Erythroblast (primary cell): ENCODE results near the gene B9D1.

Source experiments
- DNase-seq, 2 experiments: peaks; one replicate each; lab custom pipeline; 2025; lab: John Stamatoyannopoulos, UW
- GATA1 ChIP-seq: IDR thresholded peaks from 2 replicates; pipeline ENCODE4 v1.6.1; 2011; ENCODE audit warnings: low read depth, mild to moderate bottlenecking, control low read depth, low read length, moderate library complexity
- POLR2A ChIP-seq: IDR thresholded peaks from 2 replicates; pipeline ENCODE4 v1.6.1; 2011; ENCODE audit warnings: mild to moderate bottlenecking, low read length

The B9D1 gene

GRCh38 chr17:19386051-19386929 lies 23.8 kb upstream of the B9D1 start:
- peak in 1 of 2 experiments; percentile 60 for DNase-seq
- TF ChIP-seq POLR2A: no peak
- no peak for TF ChIP-seq GATA1

GRCh38 chr17:19385521-19385983 lies 23.0 kb upstream of the B9D1 start:
- TF ChIP-seq POLR2A (no peak), GATA1 (no peak)
- DNase-seq: no peak

DNA sequence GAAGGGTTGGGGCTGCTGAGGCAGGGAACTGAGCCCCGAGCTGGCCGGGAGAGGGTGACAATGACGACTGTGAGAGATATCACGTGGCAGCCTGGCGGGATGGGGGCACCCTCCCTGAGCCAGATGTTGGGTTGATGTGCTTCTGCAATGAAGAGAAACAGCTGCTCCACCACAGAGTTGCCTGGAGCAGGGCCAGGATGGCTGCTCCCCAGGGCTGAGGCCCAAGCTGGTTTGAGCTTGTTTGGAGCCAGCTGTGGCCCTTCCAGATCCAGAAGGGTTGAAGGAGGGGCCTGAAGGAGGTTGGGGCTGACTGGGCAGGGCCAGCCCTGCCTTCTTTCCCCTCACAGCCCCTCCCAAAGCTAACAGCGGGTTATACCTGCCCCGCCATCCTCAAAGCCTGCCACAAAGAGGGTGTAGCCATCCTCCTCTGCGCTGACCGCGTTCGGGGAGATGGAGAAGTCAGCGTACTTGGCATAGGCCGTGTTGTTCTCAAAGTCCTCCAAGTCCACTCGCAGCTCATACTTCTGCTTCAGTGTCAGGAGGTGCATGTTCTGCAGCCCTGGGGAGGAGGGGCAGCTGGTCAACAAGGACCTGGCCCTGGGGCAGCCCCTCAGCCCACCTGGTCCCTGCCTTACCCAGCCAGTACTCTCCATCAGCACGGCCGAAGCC lies 22.3 kb upstream of the B9D1 start:
- DNase-seq: peak; percentile 95 to 96
- no peak for TF ChIP-seq GATA1
- no peak for TF ChIP-seq POLR2A

DNA sequence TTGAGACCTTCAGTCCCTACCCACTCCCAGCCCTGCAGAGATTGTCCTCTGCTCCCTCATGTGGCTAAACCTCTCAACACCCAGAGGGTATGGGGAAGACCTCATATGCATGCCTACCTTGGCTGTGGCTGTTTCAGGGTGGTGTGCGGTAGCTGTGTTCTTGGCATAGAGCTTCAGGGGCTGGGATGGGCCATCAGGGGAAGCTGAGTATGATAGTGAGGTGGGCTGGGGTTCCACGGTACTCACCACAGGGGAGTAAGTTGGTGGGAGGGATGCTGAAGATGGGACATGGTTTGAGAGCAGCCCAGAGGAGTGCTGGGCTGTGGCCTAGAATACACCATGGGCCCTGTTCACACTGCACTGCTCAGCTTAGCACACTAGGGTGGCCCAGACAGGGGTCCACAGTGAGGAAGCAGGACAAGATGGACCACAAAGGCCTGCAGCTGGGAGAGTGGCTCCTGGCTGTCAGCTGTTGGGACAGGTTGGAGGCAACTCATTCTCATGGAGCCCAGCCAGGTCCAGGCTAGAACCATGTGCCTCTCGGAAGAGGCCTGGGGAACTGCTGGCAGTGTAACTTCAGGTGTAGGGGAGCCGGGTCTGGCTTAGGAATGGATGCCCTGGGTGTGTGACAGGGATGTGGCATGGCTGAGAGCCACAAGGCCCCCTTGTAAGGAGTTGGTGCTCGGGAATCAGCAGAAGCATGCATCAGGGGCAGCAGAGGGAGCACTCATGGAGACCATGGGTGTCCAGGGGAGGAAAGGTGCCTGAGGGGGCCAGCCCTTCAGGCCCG lies 21.4 kb upstream of the B9D1 start:
- DNase-seq: peak in 1 of 2 experiments; percentile 55
- TF ChIP-seq POLR2A: no peak
- no peak for TF ChIP-seq GATA1

DNA sequence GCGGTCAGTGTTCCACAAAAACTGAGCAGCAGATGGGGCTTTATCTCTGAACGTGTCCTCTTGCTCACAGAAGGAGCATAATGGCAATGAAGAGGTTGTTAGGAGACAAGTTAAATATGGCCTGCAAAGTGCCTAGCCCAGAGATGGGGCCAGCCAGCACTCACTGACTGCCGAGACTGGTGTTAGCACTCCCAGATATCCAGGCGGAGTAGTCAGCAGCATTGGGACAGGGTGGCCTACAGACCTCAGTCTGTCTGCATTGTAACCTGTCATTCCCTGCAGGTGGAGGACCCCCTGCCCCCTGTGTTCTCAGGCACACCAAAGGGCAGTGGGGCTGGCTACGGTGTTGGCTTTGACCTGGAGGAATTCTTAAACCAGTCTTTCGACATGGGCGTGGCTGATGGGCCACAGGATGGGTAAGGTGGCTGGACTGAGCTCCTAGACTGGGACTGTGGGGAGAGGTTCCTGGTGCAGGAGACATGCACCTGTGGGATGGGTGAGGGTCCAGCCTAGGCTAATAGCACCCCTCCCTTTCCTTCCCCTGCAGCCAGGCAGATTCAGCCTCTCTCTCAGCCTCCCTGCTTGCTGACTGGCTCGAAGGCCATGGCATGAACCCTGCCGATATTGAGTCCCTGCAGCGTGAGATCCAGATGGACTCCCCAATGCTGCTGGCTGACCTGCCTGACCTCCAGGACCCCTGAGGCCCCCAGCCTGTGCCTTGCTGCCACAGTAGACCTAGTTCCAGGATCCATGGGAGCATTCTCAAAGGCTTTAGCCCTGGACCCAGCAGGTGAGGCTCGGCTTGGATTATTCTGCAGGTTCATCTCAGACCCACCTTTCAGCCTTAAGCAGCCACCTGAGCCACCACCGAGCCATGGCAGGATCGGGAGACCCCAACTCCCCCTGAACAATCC lies 20.3 kb upstream of the B9D1 start:
- no peak for TF ChIP-seq GATA1
- no peak for TF ChIP-seq POLR2A
- DNase-seq: no peak

- TF ChIP-seq GATA1 (no peak), POLR2A (no peak)
- no peak for DNase-seq
These were observed 19.4 kb upstream of the B9D1 start for GRCh38 chr17:19381741-19382444.

- TF ChIP-seq POLR2A (no peak), GATA1 (no peak)
- no peak for DNase-seq
These were observed 18.8 kb upstream of the B9D1 start for GRCh38 chr17:19381361-19381740.

DNA sequence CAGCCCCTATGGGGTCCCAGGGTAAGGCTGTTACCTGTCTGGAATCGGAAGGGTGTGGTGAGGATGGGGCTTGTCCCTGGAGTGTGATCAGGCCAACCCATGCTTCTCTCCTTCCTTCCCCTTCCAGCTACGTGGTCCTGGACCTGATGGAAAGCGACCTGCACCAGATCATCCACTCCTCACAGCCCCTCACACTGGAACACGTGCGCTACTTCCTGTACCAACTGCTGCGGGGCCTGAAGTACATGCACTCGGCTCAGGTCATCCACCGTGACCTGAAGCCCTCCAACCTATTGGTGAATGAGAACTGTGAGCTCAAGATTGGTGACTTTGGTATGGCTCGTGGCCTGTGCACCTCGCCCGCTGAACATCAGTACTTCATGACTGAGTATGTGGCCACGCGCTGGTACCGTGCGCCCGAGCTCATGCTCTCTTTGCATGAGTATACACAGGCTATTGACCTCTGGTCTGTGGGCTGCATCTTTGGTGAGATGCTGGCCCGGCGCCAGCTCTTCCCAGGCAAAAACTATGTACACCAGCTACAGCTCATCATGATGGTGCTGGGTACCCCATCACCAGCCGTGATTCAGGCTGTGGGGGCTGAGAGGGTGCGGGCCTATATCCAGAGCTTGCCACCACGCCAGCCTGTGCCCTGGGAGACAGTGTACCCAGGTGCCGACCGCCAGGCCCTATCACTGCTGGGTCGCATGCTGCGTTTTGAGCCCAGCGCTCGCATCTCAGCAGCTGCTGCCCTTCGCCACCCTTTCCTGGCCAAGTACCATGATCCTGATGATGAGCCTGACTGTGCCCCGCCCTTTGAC lies 18.2 kb upstream of the B9D1 start:
- no peak for TF ChIP-seq POLR2A
- TF ChIP-seq GATA1: no peak
- no peak for DNase-seq

DNA sequence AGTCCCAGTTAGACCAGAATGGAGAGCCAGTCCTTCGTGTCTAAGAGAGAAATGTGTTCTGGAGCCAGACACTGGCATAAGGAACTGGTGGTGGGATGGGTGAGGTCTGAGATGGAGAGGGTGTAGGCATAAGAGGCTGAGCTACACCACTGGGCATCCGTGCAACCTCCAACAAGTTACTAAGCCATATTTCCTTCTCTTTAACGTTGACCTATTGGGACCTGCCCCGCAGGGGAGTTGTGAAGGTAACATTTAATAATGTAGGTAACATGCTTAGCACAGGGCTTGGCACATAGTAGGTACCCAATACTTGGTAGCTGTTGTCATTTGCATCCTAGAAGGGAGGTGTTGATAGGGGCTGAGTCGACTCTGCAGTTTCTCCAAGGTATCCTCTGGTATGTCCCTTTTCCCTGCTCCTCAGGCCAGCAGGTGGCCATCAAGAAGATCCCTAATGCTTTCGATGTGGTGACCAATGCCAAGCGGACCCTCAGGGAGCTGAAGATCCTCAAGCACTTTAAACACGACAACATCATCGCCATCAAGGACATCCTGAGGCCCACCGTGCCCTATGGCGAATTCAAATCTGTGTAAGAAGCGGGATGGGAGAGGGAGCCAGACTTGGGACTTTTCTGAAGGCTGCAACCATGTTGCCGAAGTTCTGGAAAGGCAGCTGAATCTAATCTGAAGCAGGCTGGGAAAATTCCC lies 17.0 kb upstream of the B9D1 start:
- no peak for DNase-seq

DNA sequence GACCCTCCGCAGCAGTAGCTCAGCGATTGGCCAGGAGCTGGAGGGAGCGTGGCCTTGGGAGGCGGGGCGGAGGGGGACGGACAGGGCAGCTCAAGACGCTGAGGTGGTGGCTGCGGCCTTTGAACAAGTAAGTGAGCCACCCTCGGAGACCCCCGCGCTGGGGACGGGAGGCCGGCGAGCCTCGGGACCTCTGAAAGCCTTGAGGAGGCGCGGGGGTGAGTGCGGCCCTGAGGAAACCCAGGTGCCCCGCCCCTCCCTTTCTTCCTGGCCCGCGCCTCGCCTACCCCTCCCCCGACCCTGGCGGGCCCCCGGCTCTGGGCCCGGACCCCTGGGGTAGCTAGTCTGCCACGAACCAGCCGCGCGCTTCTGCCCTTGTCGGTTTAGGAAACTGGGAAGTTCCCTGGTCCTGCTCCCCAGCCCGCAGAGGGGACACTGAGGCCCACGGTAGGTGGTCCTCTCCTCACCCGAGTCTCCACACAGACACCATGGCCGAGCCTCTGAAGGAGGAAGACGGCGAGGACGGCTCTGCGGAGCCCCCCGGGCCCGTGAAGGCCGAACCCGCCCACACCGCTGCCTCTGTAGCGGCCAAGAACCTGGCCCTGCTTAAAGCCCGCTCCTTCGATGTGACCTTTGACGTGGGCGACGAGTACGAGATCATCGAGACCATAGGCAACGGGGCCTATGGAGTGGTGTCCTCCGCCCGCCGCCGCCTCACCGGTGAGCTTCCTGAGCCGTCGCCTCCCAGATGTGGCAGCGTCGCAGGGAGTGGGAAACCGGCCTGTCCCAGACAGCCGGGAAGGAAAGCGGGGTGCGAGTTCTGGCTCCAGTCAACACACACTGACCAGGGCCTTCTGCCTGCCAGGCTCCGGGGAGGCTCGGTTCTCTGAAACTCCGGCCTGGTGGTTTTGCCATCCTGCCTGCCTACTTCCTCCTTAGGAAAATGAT lies 16.2 kb upstream of the B9D1 start, which contains the start of gene MAPK7:
MAPK7 (plus strand) TSS at position 83 of the 945 bp plus-strand sequence; CDS start at position 486, 403 bp downstream.
- DNase-seq: peak in 1 of 2 experiments; percentile 57
- TF ChIP-seq GATA1 (no peak), POLR2A (no peak)

More for the DNA sequence above, 17.0 kb upstream of the B9D1 start:
- TF ChIP-seq POLR2A (no peak), GATA1 (no peak)
